IMR-90 (cell line): ENCODE data around the gene LHFPL3. TPM values are rescaled to one million over a fixed set of nuclear protein-coding genes. Genes with fewer than 3 reads are reported as not detected.

ENCODE experiments used
- ATAC-seq: fragments of 200-7000 bp; cut with Tn5 transposase; 2 replicates; pipeline ENCODE4 v1.9.1; 2020; ENCODE audit warnings: low read depth, mild to moderate bottlenecking, moderate library complexity
- BruUV-seq: library from RNA; stranded (reverse); fragments of 400-500 nt; replicated peaks from 2 replicates; lab custom pipeline; 2021; lab: Mats Ljungman, UMichigan
- CTCF ChIA-PET: fragments of 300-600 bp; formaldehyde crosslinking; extraction: SDS; loops from one replicate; lab custom pipeline; 2021; ENCODE audit warnings: antibody characterized with exemption; lab: Yijun Ruan, JAX
- POLR2A ChIA-PET: fragments of 300-600 bp; sonication (Branson Sonifier 250); formaldehyde crosslinking; loops from one replicate; lab custom pipeline; 2022; ENCODE audit warnings: antibody characterized with exemption; ENCODE audit not compliant: unreplicated experiment; lab: Charles Lee
- DNase-seq: peaks from one replicate; pipeline ENCODE4 v3.0.0; 2013
- H2AFZ ChIP-seq: replicated peaks from 2 replicates; pipeline ENCODE3; 2013; ENCODE audit warnings: low read length, mild to moderate bottlenecking; ENCODE audit not compliant: poor library complexity
- H2AK5ac ChIP-seq: 2 replicates; pipeline ENCODE4 v1.6.1; 2013; ENCODE audit warnings: low read depth, low read length, inconsistent platforms
- H2AK9ac ChIP-seq: replicated peaks from 2 replicates; pipeline ENCODE3; 2013; ENCODE audit warnings: mild to moderate bottlenecking, low read depth, low read length, moderate library complexity; ENCODE audit not compliant: poor library complexity
- H2BK120ac ChIP-seq: 2 replicates; pipeline ENCODE4 v1.6.1; 2013; ENCODE audit warnings: low read depth, low read length, inconsistent platforms
- H2BK15ac ChIP-seq: 3 replicates; pipeline ENCODE4 v1.6.1; 2013; ENCODE audit warnings: low read depth, low read length, inconsistent platforms
- H2BK20ac ChIP-seq: 2 replicates; pipeline ENCODE4 v1.6.1; 2013; ENCODE audit warnings: low read depth, mild to moderate bottlenecking, inconsistent platforms, low read length, moderate library complexity
- H2BK5ac ChIP-seq: 2 replicates; pipeline ENCODE4 v1.6.1; 2013; ENCODE audit warnings: mild to moderate bottlenecking, low read depth, low read length, inconsistent platforms; ENCODE audit not compliant: poor library complexity, severe bottlenecking
- H3K14ac ChIP-seq: replicated peaks from 2 replicates; pipeline ENCODE4 v1.6.1; 2013; ENCODE audit warnings: low read depth, low read length, inconsistent platforms
- H3K18ac ChIP-seq: 2 replicates; pipeline ENCODE4 v1.6.1; 2013; ENCODE audit warnings: low read depth, low read length, control low read depth
- H3K23ac ChIP-seq: 2 replicates; pipeline ENCODE4 v1.6.1; 2013; ENCODE audit warnings: low read depth, low read length, inconsistent platforms
- H3K27ac ChIP-seq: 2 replicates; pipeline ENCODE4 v1.5.1; 2013; ENCODE audit warnings: mild to moderate bottlenecking, control low read depth, low read length; ENCODE audit not compliant: insufficient read depth
- H3K27me3 ChIP-seq: 2 replicates; pipeline ENCODE4 v1.6.1; 2013; ENCODE audit warnings: low read length; ENCODE audit not compliant: control insufficient read depth, insufficient read depth
- H3K36me3 ChIP-seq: 2 replicates; pipeline ENCODE4 v1.6.1; 2013; ENCODE audit warnings: low read length, mixed read lengths; ENCODE audit not compliant: control insufficient read depth, insufficient read depth
- H3K4ac ChIP-seq: 2 replicates; pipeline ENCODE4 v1.6.1; 2013; ENCODE audit warnings: low read depth, low read length, inconsistent platforms
- H3K4me1 ChIP-seq: 2 replicates; pipeline ENCODE4 v1.6.1; 2013; ENCODE audit warnings: low read length, mixed read lengths; ENCODE audit not compliant: control insufficient read depth, insufficient read depth
- H3K4me2 ChIP-seq: 2 replicates; pipeline ENCODE4 v1.6.1; 2013; ENCODE audit warnings: low read depth, mild to moderate bottlenecking, control low read depth, low read length, moderate library complexity
- H3K4me3 ChIP-seq: 2 replicates; pipeline ENCODE4 v1.5.1; 2013; ENCODE audit warnings: low read depth, mild to moderate bottlenecking, control low read depth, low read length, moderate library complexity; ENCODE audit not compliant: insufficient read depth
- H3K56ac ChIP-seq: 2 replicates; pipeline ENCODE4 v1.6.1; 2013; ENCODE audit warnings: low read length, inconsistent platforms; ENCODE audit not compliant: insufficient read depth; ENCODE audit errors: extremely low read depth
- H3K79me1 ChIP-seq, 2 experiments: 2 replicates each; pipeline ENCODE4 v1.6.1; 2013; ENCODE audit warnings: low read length in 2 of 2, inconsistent platforms in 1 of 2, low read depth in 1 of 2
- H3K9ac ChIP-seq: 2 replicates; pipeline ENCODE4 v1.6.1; 2013; ENCODE audit warnings: low read depth, low read length, control low read depth
- H3K9me1 ChIP-seq: 2 replicates; pipeline ENCODE4 v1.6.1; 2013; ENCODE audit warnings: low read length, inconsistent platforms; ENCODE audit not compliant: insufficient read depth
- H3K9me3 ChIP-seq: 2 replicates; pipeline ENCODE4 v1.6.1; 2013; ENCODE audit warnings: low read length; ENCODE audit not compliant: control insufficient read depth, insufficient read depth
- H4K20me1 ChIP-seq: 2 replicates; pipeline ENCODE4 v1.6.1; 2013; ENCODE audit warnings: low read length, inconsistent platforms; ENCODE audit not compliant: insufficient read depth
- H4K5ac ChIP-seq: 2 replicates; pipeline ENCODE4 v1.6.1; 2013; ENCODE audit warnings: mild to moderate bottlenecking, low read depth, low read length, control low read depth
- H4K8ac ChIP-seq, 2 experiments: 2 replicates each; pipeline ENCODE4 v1.6.1; 2013; ENCODE audit warnings: low read depth in 2 of 2, low read length in 2 of 2, control low read depth in 1 of 2, inconsistent platforms in 1 of 2
- H4K91ac ChIP-seq: 2 replicates; pipeline ENCODE4 v1.6.1; 2013; ENCODE audit warnings: low read depth, low read length, inconsistent platforms; ENCODE audit not compliant: insufficient read depth
- CEBPB ChIP-seq: IDR thresholded peaks from 2 replicates; pipeline ENCODE4 v1.6.1; 2012; ENCODE audit warnings: low read depth, low read length, improper control_type of control experiment
- CHD1 ChIP-seq: IDR thresholded peaks from 2 replicates; pipeline ENCODE4 v1.6.1; 2012; ENCODE audit warnings: low read depth, low read length, improper control_type of control experiment
- FOS ChIP-seq: fragments of 150-350 bp; IDR thresholded peaks from 2 replicates; pipeline ENCODE4 v1.6.1; 2016; ENCODE audit warnings: low read depth, low read length
- MAFK ChIP-seq: IDR thresholded peaks from 2 replicates; pipeline ENCODE4 v1.6.1; 2012; ENCODE audit warnings: low read depth, low read length, improper control_type of control experiment
- MAZ ChIP-seq: IDR thresholded peaks from 2 replicates; pipeline ENCODE4 v1.6.1; 2012; ENCODE audit warnings: low read depth, mild to moderate bottlenecking, low read length, improper control_type of control experiment, moderate library complexity, borderline replicate concordance
- MXI1 ChIP-seq: IDR thresholded peaks from 2 replicates; pipeline ENCODE4 v1.6.1; 2012; ENCODE audit warnings: low read depth, mild to moderate bottlenecking, low read length, moderate library complexity, borderline replicate concordance
- POLR2A ChIP-seq: IDR thresholded peaks from 2 replicates; pipeline ENCODE4 v1.6.1; 2012; ENCODE audit warnings: mild to moderate bottlenecking, low read depth, low read length
- RAD21 ChIP-seq: IDR thresholded peaks from 2 replicates; pipeline ENCODE4 v1.6.1; 2012; ENCODE audit warnings: low read length, improper control_type of control experiment
- RCOR1 ChIP-seq: IDR thresholded peaks from 2 replicates; pipeline ENCODE4 v1.6.1; 2012; ENCODE audit warnings: mild to moderate bottlenecking, low read length, improper control_type of control experiment; ENCODE audit not compliant: insufficient replicate concordance
- RFX5 ChIP-seq: IDR thresholded peaks from 2 replicates; pipeline ENCODE4 v1.8.0; 2012; ENCODE audit warnings: low read depth, mild to moderate bottlenecking, low read length, moderate library complexity
- SMC3 ChIP-seq: fragments of 150-350 bp; IDR thresholded peaks from 2 replicates; pipeline ENCODE4 v1.6.1; 2016; ENCODE audit warnings: low read depth, mild to moderate bottlenecking, antibody characterized with exemption, low read length, moderate library complexity
- dilution Hi-C: fragments of 300-500 bp; cut with HindIII; formaldehyde crosslinking; loops from one replicate; pipeline ENCODE4 v1.14.3; 2018; ENCODE audit warnings: low sequenced_read_pairs; ENCODE audit not compliant: unreplicated experiment
- in situ Hi-C: fragments of 300-500 bp; cut with MboI; formaldehyde crosslinking; loops from 3 replicates; pipeline ENCODE4 v1.14.3; 2019; ENCODE audit warnings: low sequenced_read_pairs, inconsistent platforms, mixed read lengths
- intact Hi-C: fragments of 100-400 bp; cut with micrococcal nuclease; formaldehyde crosslinking; loops from 2 replicates; pipeline ENCODE4 v1.10.0; 2022
- polyA plus RNA-seq, 3 experiments: library from polyadenylated mRNA; depleted of rRNA; stranded (reverse); fragments of >200 nt; gene quantifications; 2 replicates each; pipeline ENCODE4 v1.2.3, GENCODE V29; 2012; ENCODE audit warnings: low replicate concordance in 1 of 3
- total RNA-seq: library from RNA; depleted of rRNA; stranded (reverse); fragments of >200 nt; gene quantifications from 2 replicates; pipeline ENCODE4 v1.2.3, GENCODE V29; 2012
- TF ChIP-seq, protein P1 (sequence below): fragments of 150-350 bp; IDR thresholded peaks from 2 replicates; pipeline ENCODE4 v1.6.1; 2017; ENCODE audit warnings: mild to moderate bottlenecking, antibody characterized with exemption, low read length, low read depth
- TF ChIP-seq, protein P2 (sequence below): conservative IDR thresholded peaks from 2 replicates; pipeline ENCODE4 v1.5.1; 2012; ENCODE audit warnings: mild to moderate bottlenecking, low read depth, low read length, improper control_type of control experiment
- TF ChIP-seq, protein P3 (sequence below): fragments of 150-350 bp; IDR thresholded peaks from 2 replicates; pipeline ENCODE4 v1.6.1; 2016; ENCODE audit warnings: low read depth, mild to moderate bottlenecking, low read length, moderate library complexity, borderline replicate concordance

LHFPL3 gene
- total and polyA plus RNA-seq, 2 of the 4 experiments (the other 2 are of a cell fraction), result not detected

DNA sequence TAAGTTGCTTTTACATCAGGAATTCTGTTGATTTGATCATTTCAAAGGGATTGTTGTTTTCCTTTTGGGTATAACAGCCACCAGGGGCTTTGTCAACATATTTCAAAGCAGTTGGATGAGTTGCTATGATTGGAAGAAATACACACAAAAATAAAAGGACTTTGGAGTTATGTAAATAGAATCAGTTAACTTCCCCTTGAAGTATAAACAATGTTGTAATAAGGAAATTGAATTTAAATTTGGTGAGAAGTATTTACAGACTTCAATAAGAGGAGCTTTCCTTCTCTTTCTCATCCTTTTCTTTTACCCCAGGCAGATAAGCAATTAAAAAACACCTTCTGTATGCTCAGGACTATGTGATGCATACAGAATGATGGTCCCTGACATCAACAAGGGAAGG is 199.7 kb downstream of the LHFPL3 start:
- no peak overlapping the region for H3K56ac ChIP-seq
- H4K8ac ChIP-seq, result no peak overlapping the region
- no peak overlapping the region for H3K23ac ChIP-seq
- no peak overlapping the region for H4K91ac ChIP-seq
- no peaks in the 10 kb centered on the region for H3K4me1 ChIP-seq
- H3K27ac ChIP-seq, result no peak overlapping the region
- no peaks in the 10 kb centered on the region for H3K9me1 ChIP-seq
- dilution Hi-C loops, result no loop called here
- no peak overlapping the region for H2BK120ac ChIP-seq
- no peak overlapping the region for H3K4me2 ChIP-seq
- H4K20me1 ChIP-seq, result no peaks in the 10 kb centered on the region
- H2BK15ac ChIP-seq, result no peak overlapping the region
- DNase-seq, result no peak
- in situ Hi-C loops, result no loop called here
- no peak overlapping the region for H2AFZ ChIP-seq
- H2AK9ac ChIP-seq, result no peak overlapping the region
- TF ChIP-seq, protein P1, sequence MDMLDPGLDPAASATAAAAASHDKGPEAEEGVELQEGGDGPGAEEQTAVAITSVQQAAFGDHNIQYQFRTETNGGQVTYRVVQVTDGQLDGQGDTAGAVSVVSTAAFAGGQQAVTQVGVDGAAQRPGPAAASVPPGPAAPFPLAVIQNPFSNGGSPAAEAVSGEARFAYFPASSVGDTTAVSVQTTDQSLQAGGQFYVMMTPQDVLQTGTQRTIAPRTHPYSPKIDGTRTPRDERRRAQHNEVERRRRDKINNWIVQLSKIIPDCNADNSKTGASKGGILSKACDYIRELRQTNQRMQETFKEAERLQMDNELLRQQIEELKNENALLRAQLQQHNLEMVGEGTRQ, result no peak
- no peak for TF ChIP-seq RCOR1
- TF ChIP-seq MAFK, result no peak
- TF ChIP-seq SMC3, result no peak
- TF ChIP-seq RFX5, result no peak
- no peak for TF ChIP-seq MAZ
- TF ChIP-seq MXI1, result no peak
- TF ChIP-seq, protein P2, sequence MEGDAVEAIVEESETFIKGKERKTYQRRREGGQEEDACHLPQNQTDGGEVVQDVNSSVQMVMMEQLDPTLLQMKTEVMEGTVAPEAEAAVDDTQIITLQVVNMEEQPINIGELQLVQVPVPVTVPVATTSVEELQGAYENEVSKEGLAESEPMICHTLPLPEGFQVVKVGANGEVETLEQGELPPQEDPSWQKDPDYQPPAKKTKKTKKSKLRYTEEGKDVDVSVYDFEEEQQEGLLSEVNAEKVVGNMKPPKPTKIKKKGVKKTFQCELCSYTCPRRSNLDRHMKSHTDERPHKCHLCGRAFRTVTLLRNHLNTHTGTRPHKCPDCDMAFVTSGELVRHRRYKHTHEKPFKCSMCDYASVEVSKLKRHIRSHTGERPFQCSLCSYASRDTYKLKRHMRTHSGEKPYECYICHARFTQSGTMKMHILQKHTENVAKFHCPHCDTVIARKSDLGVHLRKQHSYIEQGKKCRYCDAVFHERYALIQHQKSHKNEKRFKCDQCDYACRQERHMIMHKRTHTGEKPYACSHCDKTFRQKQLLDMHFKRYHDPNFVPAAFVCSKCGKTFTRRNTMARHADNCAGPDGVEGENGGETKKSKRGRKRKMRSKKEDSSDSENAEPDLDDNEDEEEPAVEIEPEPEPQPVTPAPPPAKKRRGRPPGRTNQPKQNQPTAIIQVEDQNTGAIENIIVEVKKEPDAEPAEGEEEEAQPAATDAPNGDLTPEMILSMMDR, result no peak
- TF ChIP-seq FOS, result no peak
- TF ChIP-seq, protein P3, sequence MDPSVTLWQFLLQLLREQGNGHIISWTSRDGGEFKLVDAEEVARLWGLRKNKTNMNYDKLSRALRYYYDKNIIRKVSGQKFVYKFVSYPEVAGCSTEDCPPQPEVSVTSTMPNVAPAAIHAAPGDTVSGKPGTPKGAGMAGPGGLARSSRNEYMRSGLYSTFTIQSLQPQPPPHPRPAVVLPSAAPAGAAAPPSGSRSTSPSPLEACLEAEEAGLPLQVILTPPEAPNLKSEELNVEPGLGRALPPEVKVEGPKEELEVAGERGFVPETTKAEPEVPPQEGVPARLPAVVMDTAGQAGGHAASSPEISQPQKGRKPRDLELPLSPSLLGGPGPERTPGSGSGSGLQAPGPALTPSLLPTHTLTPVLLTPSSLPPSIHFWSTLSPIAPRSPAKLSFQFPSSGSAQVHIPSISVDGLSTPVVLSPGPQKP, result no peak
- TF ChIP-seq RAD21, result no peak
- no peak for TF ChIP-seq CHD1
- no peak for TF ChIP-seq CEBPB
- TF ChIP-seq POLR2A, result no peak
- no peak overlapping the region for H4K5ac ChIP-seq
- no TSS peak for BruUV-seq
- H3K4me3 ChIP-seq, result no peak overlapping the region
- no peak overlapping the region for H2BK5ac ChIP-seq
- intact Hi-C loops, result no loop called here
- H3K18ac ChIP-seq, result no peak overlapping the region
- H3K14ac ChIP-seq, result no peak overlapping the region
- no peaks in the 10 kb centered on the region for H3K27me3 ChIP-seq
- H3K79me1 ChIP-seq, result no peaks in the 10 kb centered on the region
- no peak overlapping the region for H3K9ac ChIP-seq
- H3K9me3 ChIP-seq, result peaks cover 10% of the 10 kb centered on the region
- no peak overlapping the region for H2AK5ac ChIP-seq
- H2BK20ac ChIP-seq, result no peak overlapping the region
- POLR2A ChIA-PET, result no interaction called here
- H3K4ac ChIP-seq, result no peak overlapping the region
- H3K36me3 ChIP-seq, result no peaks in the 10 kb centered on the region
- CTCF ChIA-PET, result no interaction called here
- no peak for ATAC-seq
